Esophagus muscularis mucosa (tissue), 3 donors: ENCODE measurements around the gene LXN.

ENCODE experiments used
- POLR2A ChIP-seq: fragments of 450-650 bp; IDR thresholded peaks from one replicate; pipeline ENCODE4 v1.6.1; 2017; ENCODE audit warnings: antibody characterized with exemption, moderate library complexity, mild to moderate bottlenecking, low read depth
- TF ChIP-seq, protein P1 (sequence below), 3 experiments: fragments of 200-600 bp in 2 of 3; fragments of 450-650 bp in 1 of 3; sonication (generic) in 2 of 3; IDR thresholded peaks; one replicate each; pipeline ENCODE4 v1.5.1; 2017 to 2019; ENCODE audit warnings: antibody characterized with exemption in 3 of 3, mild to moderate bottlenecking in 2 of 3, moderate library complexity in 1 of 3

DNA sequence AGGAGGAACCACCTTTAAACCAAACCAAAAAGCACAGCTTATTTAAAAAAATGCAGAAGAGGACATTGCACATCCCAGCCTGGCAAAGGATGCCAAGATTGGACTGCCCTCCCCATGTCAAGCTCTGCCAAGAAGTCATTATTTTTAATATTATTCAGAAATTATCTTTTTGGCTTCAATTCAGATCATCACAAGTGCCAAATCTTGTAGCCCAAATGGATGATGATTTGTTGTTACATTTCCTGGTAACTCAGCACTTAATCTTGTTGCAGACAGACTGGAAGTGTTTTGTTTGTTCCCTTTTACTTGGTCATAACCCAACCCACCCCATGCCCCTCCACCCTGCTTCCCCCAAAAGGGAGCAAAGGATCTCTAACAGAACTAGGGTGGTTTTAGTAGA is 28.1 kb upstream of the LXN start:
- TF ChIP-seq, protein P1, sequence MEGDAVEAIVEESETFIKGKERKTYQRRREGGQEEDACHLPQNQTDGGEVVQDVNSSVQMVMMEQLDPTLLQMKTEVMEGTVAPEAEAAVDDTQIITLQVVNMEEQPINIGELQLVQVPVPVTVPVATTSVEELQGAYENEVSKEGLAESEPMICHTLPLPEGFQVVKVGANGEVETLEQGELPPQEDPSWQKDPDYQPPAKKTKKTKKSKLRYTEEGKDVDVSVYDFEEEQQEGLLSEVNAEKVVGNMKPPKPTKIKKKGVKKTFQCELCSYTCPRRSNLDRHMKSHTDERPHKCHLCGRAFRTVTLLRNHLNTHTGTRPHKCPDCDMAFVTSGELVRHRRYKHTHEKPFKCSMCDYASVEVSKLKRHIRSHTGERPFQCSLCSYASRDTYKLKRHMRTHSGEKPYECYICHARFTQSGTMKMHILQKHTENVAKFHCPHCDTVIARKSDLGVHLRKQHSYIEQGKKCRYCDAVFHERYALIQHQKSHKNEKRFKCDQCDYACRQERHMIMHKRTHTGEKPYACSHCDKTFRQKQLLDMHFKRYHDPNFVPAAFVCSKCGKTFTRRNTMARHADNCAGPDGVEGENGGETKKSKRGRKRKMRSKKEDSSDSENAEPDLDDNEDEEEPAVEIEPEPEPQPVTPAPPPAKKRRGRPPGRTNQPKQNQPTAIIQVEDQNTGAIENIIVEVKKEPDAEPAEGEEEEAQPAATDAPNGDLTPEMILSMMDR (IDR thresholded peaks at IDR 0.05), result no peak
- no peak for TF ChIP-seq POLR2A
